Osteocyte (in vitro differentiated cells): ENCODE data around the gene SLC1A4. TPM values are rescaled to one million over a fixed set of nuclear protein-coding genes. Genes with fewer than 3 reads are reported as not detected.

Experiments used
- DNase-seq: peaks from one replicate; pipeline ENCODE4 v3.0.0; 2021; ENCODE audit warnings: mixed read lengths; ENCODE audit not compliant: unreplicated experiment; ENCODE audit errors: extremely low spot score
- H3K27ac Mint-ChIP-seq: one replicate; pipeline ENCODE4 v1.8.0; 2021; ENCODE audit warnings: mild to moderate bottlenecking, mixed read lengths; ENCODE audit not compliant: unreplicated experiment
- H3K27me3 Mint-ChIP-seq: one replicate; pipeline ENCODE4 v1.8.0; 2021; ENCODE audit warnings: mixed read lengths; ENCODE audit not compliant: unreplicated experiment
- H3K36me3 Mint-ChIP-seq: one replicate; pipeline ENCODE4 v1.8.0; 2021; ENCODE audit warnings: mixed read lengths; ENCODE audit not compliant: unreplicated experiment
- H3K4me1 Mint-ChIP-seq: one replicate; pipeline ENCODE4 v1.8.0; 2021; ENCODE audit warnings: mixed read lengths; ENCODE audit not compliant: unreplicated experiment
- H3K4me3 Mint-ChIP-seq: one replicate; pipeline ENCODE4 v1.8.0; 2021; ENCODE audit warnings: mild to moderate bottlenecking, moderate library complexity, mixed read lengths; ENCODE audit not compliant: unreplicated experiment
- H3K9me3 Mint-ChIP-seq: one replicate; pipeline ENCODE4 v1.8.0; 2021; ENCODE audit warnings: mixed read lengths; ENCODE audit not compliant: unreplicated experiment
- CTCF ChIP-seq: fragments of 200-600 bp; sonication (generic); IDR thresholded peaks from 2 replicates; pipeline ENCODE4 v1.5.0; 2021; ENCODE audit warnings: antibody characterized with exemption, mild to moderate bottlenecking, moderate library complexity
- total RNA-seq: library from RNA; stranded (reverse); gene quantifications from 2 replicates; pipeline ENCODE4 v1.2.1, GENCODE V29; 2021

The SLC1A4 gene
- total RNA-seq, 1 donor from 2014 or later: 78.7 TPM

GRCh38 chr2:64992990-64993389, 3.8 kb downstream of the SLC1A4 start:
- Mint-ChIP-seq H3K36me3 (peaks cover 8% of the 10 kb centered on the region), H3K4me3 (no peak overlapping the region), H3K4me1 (peaks cover 79% of the 10 kb centered on the region), H3K9me3 (no peaks in the 10 kb centered on the region), H3K27ac (peak overlapping the region; percentile 55), H3K27me3 (no peaks in the 10 kb centered on the region)
- no peak for DNase-seq
- TF ChIP-seq CTCF: no peak

- Mint-ChIP-seq H3K27me3 (no peaks in the 10 kb centered on the region), H3K4me3 (no peak overlapping the region), H3K9me3 (no peaks in the 10 kb centered on the region), H3K4me1 (peaks cover 95% of the 10 kb centered on the region), H3K36me3 (peaks cover 8% of the 10 kb centered on the region), H3K27ac (no peak overlapping the region)
- TF ChIP-seq CTCF: no peak
- DNase-seq: no peak
These were observed 5.8 kb downstream of the SLC1A4 start for GRCh38 chr2:64995041-64995440.

- H3K27me3 Mint-ChIP-seq: no peaks in the 10 kb centered on the region
- no peak overlapping the region for H3K4me3 Mint-ChIP-seq
- H3K9me3 Mint-ChIP-seq: no peaks in the 10 kb centered on the region
- peak; percentile 17 for TF ChIP-seq CTCF
- H3K27ac Mint-ChIP-seq: peak overlapping the region; percentile 70
- no peak for DNase-seq
- H3K36me3 Mint-ChIP-seq: peaks cover 11% of the 10 kb centered on the region
- H3K4me1 Mint-ChIP-seq: peaks cover 89% of the 10 kb centered on the region
These were observed 7.7 kb downstream of the SLC1A4 start for GRCh38 chr2:64996871-64997307.

GRCh38 chr2:64998658-64999061, 9.5 kb downstream of the SLC1A4 start:
- H3K9me3 Mint-ChIP-seq: no peaks in the 10 kb centered on the region
- peaks cover 74% of the 10 kb centered on the region for H3K4me1 Mint-ChIP-seq
- DNase-seq: no peak
- TF ChIP-seq CTCF: no peak
- H3K27me3 Mint-ChIP-seq: no peaks in the 10 kb centered on the region
- H3K4me3 Mint-ChIP-seq: peak overlapping the region; percentile 34
- H3K36me3 Mint-ChIP-seq: peaks cover 16% of the 10 kb centered on the region
- peak overlapping the region; percentile 81 for H3K27ac Mint-ChIP-seq

- Mint-ChIP-seq H3K36me3 (peaks cover 19% of the 10 kb centered on the region), H3K27me3 (no peaks in the 10 kb centered on the region), H3K9me3 (no peaks in the 10 kb centered on the region), H3K27ac (peak overlapping the region; percentile 81), H3K4me1 (peaks cover 64% of the 10 kb centered on the region), H3K4me3 (no peak overlapping the region)
- DNase-seq: no peak
- TF ChIP-seq CTCF: no peak
These were observed 10.6 kb downstream of the SLC1A4 start for GRCh38 chr2:64999754-65000153.
